BLaER1 (cell line): ENCODE results near the gene NPB.

Source experiments
- H3K27ac ChIP-seq: shearing (Covaris generic); formaldehyde crosslinking; 2 replicates; pipeline ENCODE4 v1.8.1; 2022
- H3K27me3 ChIP-seq: shearing (Covaris generic); formaldehyde crosslinking; 2 replicates; pipeline ENCODE4 v1.8.1; 2022
- H3K36me3 ChIP-seq: shearing (Covaris generic); formaldehyde crosslinking; 2 replicates; pipeline ENCODE4 v1.8.1; 2022
- H3K4me1 ChIP-seq: shearing (Covaris generic); formaldehyde crosslinking; 2 replicates; pipeline ENCODE4 v1.8.1; 2022
- H3K4me2 ChIP-seq: shearing (Covaris generic); formaldehyde crosslinking; 2 replicates; pipeline ENCODE4 v1.8.1; 2022
- H3K4me3 ChIP-seq: shearing (Covaris generic); formaldehyde crosslinking; 2 replicates; pipeline ENCODE4 v1.8.1; 2022
- H3K9ac ChIP-seq: shearing (Covaris generic); formaldehyde crosslinking; 2 replicates; pipeline ENCODE4 v1.8.1; 2022
- H3K9me3 ChIP-seq: shearing (Covaris generic); formaldehyde crosslinking; 2 replicates; pipeline ENCODE4 v1.8.1; 2022
- H4K20me1 ChIP-seq: shearing (Covaris generic); formaldehyde crosslinking; 2 replicates; pipeline ENCODE4 v1.8.1; 2022
- Cebpa-rat ChIP-seq: shearing (Covaris generic); IDR thresholded peaks from 2 replicates; pipeline ENCODE4 v1.8.1; 2022

Gene NPB

GRCh38 chr17:81910840-81911276 lies 8.8 kb downstream of the NPB start:
- TF ChIP-seq Cebpa-rat: no peak
- peak overlapping the region; percentile 76 for H3K27ac ChIP-seq
- H4K20me1 ChIP-seq: peaks cover 77% of the 10 kb centered on the region
- H3K9ac ChIP-seq: peak overlapping the region; percentile 87
- no peaks in the 10 kb centered on the region for H3K27me3 ChIP-seq
- H3K4me3 ChIP-seq: peak overlapping the region; percentile 91
- no peaks in the 10 kb centered on the region for H3K9me3 ChIP-seq
- peak overlapping the region; percentile 91 for H3K4me2 ChIP-seq
- H3K36me3 ChIP-seq: peaks cover 79% of the 10 kb centered on the region
- peaks cover 39% of the 10 kb centered on the region for H3K4me1 ChIP-seq

DNA sequence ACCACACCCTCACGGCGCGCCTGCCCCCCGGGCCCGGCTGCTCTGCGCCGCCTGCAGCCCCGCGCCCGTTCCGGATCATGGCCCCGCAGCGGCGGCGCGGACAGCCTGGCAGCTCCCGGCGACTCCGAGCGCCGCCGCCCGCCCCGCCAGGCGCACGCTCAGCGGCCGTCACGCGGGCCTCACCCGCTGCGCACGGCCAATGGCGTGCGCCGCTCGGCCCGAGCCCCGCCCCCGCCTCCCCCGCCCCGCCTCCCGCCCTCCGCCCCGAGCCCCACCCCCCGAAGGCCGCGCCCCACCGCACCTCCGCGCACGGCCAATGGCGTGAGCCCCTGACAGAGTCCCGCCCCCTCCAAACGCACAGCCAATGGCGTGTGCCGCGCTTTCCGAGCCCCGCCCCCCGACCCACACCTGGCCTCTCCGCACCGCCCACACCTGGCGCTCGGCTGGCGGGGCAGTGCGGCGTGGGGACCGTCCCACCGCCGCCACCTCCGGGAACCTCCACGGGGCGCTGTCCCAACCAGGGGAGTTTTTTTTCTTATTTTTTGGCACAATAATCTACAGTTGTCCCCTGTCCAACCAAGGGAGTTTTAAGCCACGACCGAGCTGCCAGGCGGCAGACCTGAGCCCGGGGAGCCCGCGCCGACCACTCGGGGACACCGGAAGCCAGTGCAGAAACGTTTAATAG lies 9.4 kb downstream of the NPB start, which contains the start of gene PCYT2:
Gene PCYT2, minus strand, starts transcription at position 123 of the 685 bp plus-strand sequence. Its CDS starts 44 bp downstream, at position 79.
- peak within 1 kb of the TSS; percentile 76 for H3K27ac ChIP-seq
- no peaks in the 10 kb centered on the region for H3K9me3 ChIP-seq
- no peaks in the 10 kb centered on the region for H3K27me3 ChIP-seq
- peak within 1 kb of the TSS; percentile 91 for H3K4me3 ChIP-seq
- peaks cover 78% of the 10 kb centered on the region for H4K20me1 ChIP-seq
- peak within 1 kb of the TSS; percentile 87 for H3K9ac ChIP-seq
- peaks cover 79% of the 10 kb centered on the region for H3K36me3 ChIP-seq
- TF ChIP-seq Cebpa-rat: no peak
- peak within 1 kb of the TSS; percentile 91 for H3K4me2 ChIP-seq
- peaks cover 44% of the 10 kb centered on the region for H3K4me1 ChIP-seq

DNA sequence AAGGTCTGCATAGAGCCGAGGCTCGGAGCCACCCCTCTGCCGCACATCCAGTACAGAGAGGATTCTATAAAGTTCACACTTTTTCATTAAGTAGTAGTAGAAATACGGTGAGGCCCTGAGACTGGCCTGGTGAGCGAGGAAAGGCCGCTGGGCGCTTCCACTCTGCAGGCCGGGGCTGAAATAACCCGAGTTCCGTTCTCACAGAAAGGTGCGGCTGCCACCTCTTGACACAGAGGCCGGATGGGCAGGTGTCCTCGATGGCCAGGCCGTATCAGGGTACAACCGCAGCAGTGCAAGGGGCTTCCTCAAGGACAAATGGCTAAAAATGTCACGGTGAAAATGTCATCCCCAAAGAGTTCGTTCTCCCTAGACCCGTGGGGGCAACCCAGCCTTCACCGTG lies 9.9 kb downstream of the NPB start:
- H4K20me1 ChIP-seq: peaks cover 83% of the 10 kb centered on the region
- H3K27me3 ChIP-seq: no peaks in the 10 kb centered on the region
- peaks cover 49% of the 10 kb centered on the region for H3K4me1 ChIP-seq
- H3K4me2 ChIP-seq: peak overlapping the region; percentile 69
- no peak overlapping the region for H3K27ac ChIP-seq
- no peak overlapping the region for H3K4me3 ChIP-seq
- H3K9me3 ChIP-seq: no peaks in the 10 kb centered on the region
- peaks cover 74% of the 10 kb centered on the region for H3K36me3 ChIP-seq
- no peak for TF ChIP-seq Cebpa-rat
- H3K9ac ChIP-seq: no peak overlapping the region

DNA sequence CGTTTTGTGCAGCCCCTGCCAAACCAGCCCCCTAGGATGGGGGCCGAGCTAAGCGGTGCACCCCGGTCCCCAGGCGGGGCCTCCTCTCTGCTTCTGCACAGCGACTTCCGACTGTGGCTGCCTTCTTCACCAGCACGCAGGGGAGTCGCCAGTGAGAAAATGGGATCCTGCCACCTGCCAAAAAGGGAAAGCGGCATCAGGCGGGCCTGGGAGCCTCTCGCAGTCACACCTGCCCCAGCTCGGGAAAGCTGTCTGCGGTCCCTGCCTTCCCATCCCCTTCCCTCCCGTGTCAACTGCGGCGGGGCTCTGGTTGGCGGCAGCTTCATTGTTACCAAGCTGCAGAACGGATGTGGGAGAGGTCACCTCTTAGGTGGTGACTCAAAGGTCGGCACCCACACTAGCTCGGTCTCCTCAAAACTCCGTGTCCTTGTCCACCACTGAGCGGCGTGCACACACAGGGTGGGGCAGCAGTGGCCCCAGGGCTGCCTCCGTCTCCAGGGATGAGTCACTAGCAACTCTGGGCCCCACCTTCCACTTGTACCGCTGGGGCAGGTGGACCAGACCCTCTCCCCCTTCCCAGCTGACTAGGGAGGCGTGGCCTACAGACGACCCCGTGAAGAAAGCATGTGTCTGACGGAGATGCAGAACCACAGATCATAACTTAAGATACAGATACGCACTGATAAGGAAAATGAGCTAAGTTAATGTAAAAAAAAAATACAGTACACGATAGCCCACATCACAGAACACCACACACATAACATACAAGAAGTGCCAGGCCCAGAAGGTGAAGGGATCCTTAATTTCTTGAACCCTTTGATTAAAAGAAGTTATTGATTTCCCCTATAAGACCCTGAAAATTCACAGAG lies 10.6 kb downstream of the NPB start:
- no peak for TF ChIP-seq Cebpa-rat
- Histone ChIP-seq H3K9ac (no peak overlapping the region), H3K36me3 (peaks cover 67% of the 10 kb centered on the region), H3K4me1 (peaks cover 49% of the 10 kb centered on the region), H4K20me1 (peaks cover 90% of the 10 kb centered on the region), H3K4me3 (no peak overlapping the region), H3K27ac (no peak overlapping the region), H3K9me3 (no peaks in the 10 kb centered on the region), H3K27me3 (no peaks in the 10 kb centered on the region), H3K4me2 (no peak overlapping the region)

DNA sequence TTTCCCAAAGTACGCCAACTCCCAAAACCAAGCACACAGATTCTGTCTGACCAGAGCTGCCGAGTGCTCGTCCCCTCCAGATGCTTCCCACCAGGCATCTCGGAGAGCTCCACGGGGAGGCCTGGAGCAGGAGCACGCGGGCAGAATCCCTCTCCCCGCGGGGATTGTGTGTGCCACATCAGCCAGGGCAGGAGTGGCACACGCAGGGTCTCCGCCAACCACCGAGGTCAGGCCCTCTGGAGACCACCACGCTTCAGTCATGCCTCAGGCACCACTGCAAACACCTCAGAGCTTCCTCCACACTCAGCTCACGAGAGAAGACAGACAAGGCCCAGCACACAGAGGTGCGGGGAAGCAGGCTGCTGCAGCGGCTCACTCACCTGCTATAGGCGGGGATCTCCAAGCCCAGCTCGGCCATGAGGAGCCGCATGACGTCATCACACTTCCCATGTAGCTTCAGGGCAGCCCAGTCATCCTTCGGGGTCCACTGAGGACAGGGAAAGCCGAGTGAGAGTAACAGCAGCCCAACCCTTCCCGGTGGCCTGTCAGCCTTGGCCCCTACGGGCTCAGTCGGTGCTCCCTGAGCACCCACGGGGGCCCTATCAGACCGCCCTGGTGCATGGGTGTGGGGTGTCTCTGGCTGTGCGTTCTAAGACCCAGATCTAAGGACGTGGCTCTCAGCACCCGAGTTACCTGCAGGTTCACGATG lies 11.5 kb downstream of the NPB start:
- H3K4me3 ChIP-seq: no peak overlapping the region
- no peak for TF ChIP-seq Cebpa-rat
- H3K27me3 ChIP-seq: no peaks in the 10 kb centered on the region
- no peak overlapping the region for H3K4me2 ChIP-seq
- H3K36me3 ChIP-seq: peaks cover 58% of the 10 kb centered on the region
- H4K20me1 ChIP-seq: peaks cover 84% of the 10 kb centered on the region
- H3K27ac ChIP-seq: no peak overlapping the region
- H3K9me3 ChIP-seq: no peaks in the 10 kb centered on the region
- peaks cover 46% of the 10 kb centered on the region for H3K4me1 ChIP-seq
- no peak overlapping the region for H3K9ac ChIP-seq

DNA sequence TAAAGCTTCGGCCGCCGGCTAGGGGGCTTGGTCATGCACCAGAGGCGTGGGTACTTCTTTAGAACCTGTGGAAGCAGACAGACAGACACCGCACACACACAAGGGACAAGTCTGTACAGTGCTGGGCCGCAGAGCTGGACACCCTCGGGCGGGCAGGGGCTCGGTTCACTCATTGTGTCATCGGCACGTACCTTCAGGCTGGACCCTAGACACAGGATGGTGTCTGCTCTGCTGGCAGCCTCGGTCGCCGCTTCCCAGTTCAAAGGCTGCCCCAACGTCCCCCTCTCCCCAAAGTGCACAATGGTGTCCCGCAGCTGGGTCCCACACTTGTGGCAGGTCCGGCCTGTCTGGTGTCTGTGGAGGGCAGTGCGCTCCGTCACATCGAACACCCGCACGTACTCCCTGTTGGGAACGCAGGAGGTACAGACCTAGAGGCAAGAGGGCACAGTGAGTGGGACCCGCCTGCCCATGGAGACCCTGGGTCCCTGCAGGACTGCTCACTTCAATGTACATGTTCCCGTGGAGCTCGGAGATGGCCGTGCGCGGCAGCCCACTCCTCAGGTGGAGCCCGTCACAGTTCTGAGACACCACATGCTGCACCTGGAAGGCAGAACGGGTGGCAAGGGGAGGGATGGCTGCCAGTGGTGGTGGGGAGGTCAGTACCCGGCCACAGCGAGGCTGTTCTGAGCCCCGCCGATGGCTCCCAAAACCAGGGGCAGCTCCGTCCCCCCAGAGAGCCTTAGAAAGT lies 12.2 kb downstream of the NPB start:
- Histone ChIP-seq H3K9me3 (no peaks in the 10 kb centered on the region), H3K4me2 (no peak overlapping the region), H3K4me3 (no peak overlapping the region), H3K27me3 (no peaks in the 10 kb centered on the region), H3K27ac (no peak overlapping the region), H3K4me1 (peaks cover 49% of the 10 kb centered on the region), H3K9ac (no peak overlapping the region), H4K20me1 (peaks cover 82% of the 10 kb centered on the region), H3K36me3 (peaks cover 51% of the 10 kb centered on the region)
- TF ChIP-seq Cebpa-rat: no peak

DNA sequence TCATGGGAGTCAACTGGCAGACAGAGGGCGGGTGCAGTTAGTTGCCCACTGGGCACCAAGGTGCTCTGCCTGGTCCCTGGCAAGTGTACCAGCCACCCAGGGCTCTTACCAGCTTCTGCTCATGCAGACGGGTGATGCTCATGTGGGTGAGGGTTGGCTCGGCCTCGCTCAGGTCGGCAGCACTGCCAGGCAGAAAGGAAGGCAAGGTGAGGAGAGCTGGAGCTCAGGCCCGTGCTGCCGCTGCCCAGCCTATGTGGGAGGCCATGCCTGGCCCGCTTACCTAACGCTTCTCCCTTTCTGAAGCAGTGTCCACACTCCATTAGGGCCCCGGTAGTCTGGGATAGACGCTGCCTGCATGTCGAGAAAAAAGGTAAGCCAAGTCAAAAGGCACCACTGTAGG lies 13.3 kb downstream of the NPB start:
- Histone ChIP-seq H3K4me2 (no peak overlapping the region), H3K27me3 (no peaks in the 10 kb centered on the region), H3K4me3 (no peak overlapping the region), H3K4me1 (peaks cover 49% of the 10 kb centered on the region), H4K20me1 (peaks cover 71% of the 10 kb centered on the region), H3K9ac (no peak overlapping the region), H3K27ac (0 out of 2 replicates have a peak overlapping the region, but pooled peaks have one; percentile 4), H3K9me3 (no peaks in the 10 kb centered on the region), H3K36me3 (peaks cover 48% of the 10 kb centered on the region)
- TF ChIP-seq Cebpa-rat: no peak

DNA sequence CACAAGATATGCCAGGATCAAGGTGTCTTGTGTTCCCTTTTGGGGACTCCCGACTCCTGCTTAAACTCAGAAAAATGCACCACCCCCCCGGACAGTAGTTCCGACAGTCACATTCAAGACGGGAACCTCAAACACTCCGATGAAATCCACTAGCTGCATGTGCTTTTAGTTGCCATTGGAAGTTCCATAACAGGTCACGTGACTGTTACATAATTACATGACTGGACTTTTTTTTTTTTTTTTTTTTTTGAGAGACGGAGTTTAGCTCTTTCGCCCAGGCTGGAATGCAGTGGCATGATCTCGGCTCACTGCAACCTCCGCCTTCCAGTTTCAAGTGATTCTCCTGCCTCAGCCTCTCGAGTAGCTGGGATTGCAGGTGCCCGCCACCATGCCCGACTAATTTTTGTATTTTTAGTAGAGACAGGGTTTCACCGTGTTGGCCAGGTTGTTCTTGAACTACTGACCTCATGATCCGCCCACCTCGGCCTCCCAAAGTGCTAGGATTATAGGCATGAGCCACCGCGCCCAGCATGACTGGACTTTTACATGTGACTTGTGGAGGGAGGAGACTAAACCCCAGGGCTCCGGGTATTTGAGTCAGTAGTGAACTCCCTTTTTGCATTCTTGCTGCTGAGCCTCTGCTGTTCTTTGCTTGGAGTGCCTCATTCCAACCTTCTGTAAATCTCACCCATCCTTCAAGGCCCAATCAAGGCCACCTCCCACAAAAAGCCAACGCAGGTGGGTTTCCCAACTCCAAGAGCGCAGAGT lies 14.4 kb downstream of the NPB start:
- Histone ChIP-seq H3K4me2 (peak overlapping the region; percentile 97), H3K36me3 (peaks cover 58% of the 10 kb centered on the region), H3K4me1 (peaks cover 56% of the 10 kb centered on the region), H3K9ac (peak overlapping the region; percentile 96), H3K4me3 (peak overlapping the region; percentile 99), H3K27me3 (no peaks in the 10 kb centered on the region), H3K9me3 (no peaks in the 10 kb centered on the region), H4K20me1 (peaks cover 64% of the 10 kb centered on the region), H3K27ac (peak overlapping the region; percentile 93; the same call in 1 of the 2 replicates)
- TF ChIP-seq Cebpa-rat: no peak
